Testis (tissue), 3 donors: ENCODE results near the gene KCTD5. TPM values are rescaled to one million over a fixed set of nuclear protein-coding genes. Genes with fewer than 3 reads are reported as not detected.

Source experiments
- DNase-seq: peaks from one replicate; pipeline ENCODE4 v3.0.0-alpha.2; 2019
- H3K27ac ChIP-seq, 2 donors: fragments of 200-600 bp; sonication (generic); one replicate each; pipeline ENCODE4 v1.5.1; 2019
- H3K27me3 ChIP-seq: fragments of 200-600 bp; sonication (generic); one replicate; pipeline ENCODE4 v1.5.1; 2019
- H3K36me3 ChIP-seq: fragments of 200-600 bp; sonication (generic); one replicate; pipeline ENCODE4 v1.5.1; 2017; ENCODE audit warnings: low read depth; ENCODE audit errors: missing control alignments
- H3K4me1 ChIP-seq: fragments of 200-600 bp; sonication (generic); one replicate; pipeline ENCODE4 v1.5.1; 2019
- H3K4me3 ChIP-seq, 2 donors: fragments of 200-600 bp; sonication (generic); one replicate each; pipeline ENCODE4 v1.5.1; 2017 to 2019
- H3K9me3 ChIP-seq: fragments of 200-600 bp; sonication (generic); one replicate; pipeline ENCODE4 v1.5.1; 2017
- POLR2A ChIP-seq: fragments of 450-650 bp; IDR thresholded peaks from one replicate; pipeline ENCODE4 v1.6.1; 2017; ENCODE audit warnings: antibody characterized with exemption, mild to moderate bottlenecking, moderate library complexity
- WGBS, 2 donors: methylation state at CpG; one replicate each; pipeline ENCODE4 v1.1.5; 2018; 5-methylcytosine and 5-hydroxymethylcytosine counted together
- intact Hi-C: fragments of 100-400 bp; cut with DNase I; formaldehyde crosslinking; loops from one replicate; pipeline ENCODE4 v1.15.1; 2023; ENCODE audit warnings: low total_unique reads
- polyA plus RNA-seq: library from polyadenylated mRNA; stranded (reverse); fragments of 350-450 nt; fragmentation: Illumina TruSeq; extraction: RNeasy Lipid Tissue Mini Kit (QIAGEN cat#74804); gene quantifications from one replicate; pipeline ENCODE4 v1.2.3, GENCODE V29; 2014; ENCODE audit warnings: low read depth, low replicate concordance; ENCODE audit not compliant: insufficient read depth
- total RNA-seq, 2 donors: library from RNA; depleted of rRNA; stranded (reverse); fragments of >200 nt; gene quantifications; one replicate each; pipeline ENCODE4 v1.2.3, GENCODE V29; 2016
- TF ChIP-seq, protein P1 (sequence below), 3 experiments: fragments of 450-650 bp in 2 of 3; fragments of 200-600 bp in 1 of 3; sonication (generic) in 1 of 3; IDR thresholded peaks; one replicate each; pipeline ENCODE4 v1.5.1; 2016 to 2019; ENCODE audit warnings: antibody characterized with exemption in 3 of 3, mild to moderate bottlenecking in 2 of 3, moderate library complexity in 1 of 3

Gene KCTD5
- total and polyA plus RNA-seq, 3 donors from 2014 or later, result 33.3 to 72.2 (median 63.9) TPM

DNA sequence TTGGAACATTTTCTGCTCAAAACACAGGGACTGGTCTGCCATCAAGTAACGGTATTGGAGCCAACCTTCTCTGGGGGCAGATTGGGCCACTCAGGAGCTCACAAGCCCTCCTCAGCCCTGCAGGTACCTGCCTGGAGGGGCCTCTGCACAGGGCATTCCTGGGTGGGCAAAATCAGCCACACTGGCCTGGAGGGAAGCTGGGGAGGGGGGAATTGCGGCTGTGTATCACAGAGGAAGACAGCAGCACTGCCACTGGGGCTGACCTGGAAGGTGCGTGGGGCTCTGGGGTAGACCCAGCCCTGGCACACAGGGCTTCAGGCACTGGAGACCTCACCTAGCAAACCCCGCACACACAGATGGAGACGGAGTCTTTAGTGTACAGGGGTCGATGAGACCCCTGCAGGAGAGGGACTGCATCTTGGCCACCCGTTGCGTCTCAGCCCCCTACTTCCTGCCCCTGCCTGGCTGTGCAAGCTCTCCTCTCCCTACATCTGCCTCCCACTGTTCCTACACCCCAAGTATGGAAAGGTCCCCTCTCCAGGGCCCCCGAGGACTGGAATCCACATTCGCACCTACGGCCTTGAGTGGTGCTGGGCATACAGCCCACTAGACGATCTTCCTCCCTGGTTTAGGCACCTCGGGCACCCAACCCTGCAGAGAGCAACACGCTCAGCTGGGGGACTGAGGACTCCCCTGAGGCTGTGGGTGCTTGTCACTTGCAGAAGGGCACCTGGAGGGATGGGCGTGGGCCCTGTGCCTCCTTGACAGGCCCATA is 63.0 kb downstream of the KCTD5 start:
- no peak for TF ChIP-seq POLR2A
- TF ChIP-seq, protein P1, sequence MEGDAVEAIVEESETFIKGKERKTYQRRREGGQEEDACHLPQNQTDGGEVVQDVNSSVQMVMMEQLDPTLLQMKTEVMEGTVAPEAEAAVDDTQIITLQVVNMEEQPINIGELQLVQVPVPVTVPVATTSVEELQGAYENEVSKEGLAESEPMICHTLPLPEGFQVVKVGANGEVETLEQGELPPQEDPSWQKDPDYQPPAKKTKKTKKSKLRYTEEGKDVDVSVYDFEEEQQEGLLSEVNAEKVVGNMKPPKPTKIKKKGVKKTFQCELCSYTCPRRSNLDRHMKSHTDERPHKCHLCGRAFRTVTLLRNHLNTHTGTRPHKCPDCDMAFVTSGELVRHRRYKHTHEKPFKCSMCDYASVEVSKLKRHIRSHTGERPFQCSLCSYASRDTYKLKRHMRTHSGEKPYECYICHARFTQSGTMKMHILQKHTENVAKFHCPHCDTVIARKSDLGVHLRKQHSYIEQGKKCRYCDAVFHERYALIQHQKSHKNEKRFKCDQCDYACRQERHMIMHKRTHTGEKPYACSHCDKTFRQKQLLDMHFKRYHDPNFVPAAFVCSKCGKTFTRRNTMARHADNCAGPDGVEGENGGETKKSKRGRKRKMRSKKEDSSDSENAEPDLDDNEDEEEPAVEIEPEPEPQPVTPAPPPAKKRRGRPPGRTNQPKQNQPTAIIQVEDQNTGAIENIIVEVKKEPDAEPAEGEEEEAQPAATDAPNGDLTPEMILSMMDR (IDR thresholded peaks at IDR 0.05), result no peak
- Histone ChIP-seq H3K27me3 (no peaks in the 10 kb centered on the region), H3K27ac (no peak overlapping the region), H3K4me1 (no peaks in the 10 kb centered on the region), H3K9me3 (no peaks in the 10 kb centered on the region), H3K4me3 (no peak overlapping the region), H3K36me3 (no peaks in the 10 kb centered on the region)
- intact Hi-C loops, result no loop called here
- no peak for DNase-seq
- 56 to 73% methylated on average over 12 to 15 of the region's 15 CpGs for WGBS, 2 donors

DNA sequence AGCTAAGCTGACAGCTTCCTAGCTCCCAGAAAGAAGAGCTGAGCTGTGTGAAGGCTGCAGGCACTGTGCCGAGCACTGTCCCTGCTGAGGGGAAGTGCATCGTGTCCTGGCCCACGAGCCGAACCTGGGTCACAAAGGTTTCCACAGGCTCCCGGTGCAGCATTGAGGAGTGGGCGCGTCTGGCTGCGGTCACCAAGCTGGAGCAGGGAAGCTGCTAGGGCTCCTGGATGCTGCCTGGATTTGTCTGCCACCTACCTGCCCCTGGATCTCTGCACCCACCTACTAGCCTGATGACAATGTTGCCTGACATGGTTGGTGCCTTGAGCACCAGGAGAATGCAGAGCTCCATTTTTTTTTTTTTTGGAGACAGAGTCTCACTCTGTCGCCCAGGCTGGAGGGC is 63.6 kb downstream of the KCTD5 start:
- 47 to 66% methylated on average over 3 to 9 of the region's 9 CpGs for WGBS, 2 donors
- Histone ChIP-seq H3K4me3 (no peak overlapping the region), H3K9me3 (no peaks in the 10 kb centered on the region), H3K27me3 (no peaks in the 10 kb centered on the region), H3K36me3 (no peaks in the 10 kb centered on the region), H3K27ac (no peak overlapping the region), H3K4me1 (no peaks in the 10 kb centered on the region)
- no peak for DNase-seq
- TF ChIP-seq, protein P1 (IDR thresholded peaks at IDR 0.05), result no peak
- TF ChIP-seq POLR2A, result no peak
- intact Hi-C loops, result no loop called here

DNA sequence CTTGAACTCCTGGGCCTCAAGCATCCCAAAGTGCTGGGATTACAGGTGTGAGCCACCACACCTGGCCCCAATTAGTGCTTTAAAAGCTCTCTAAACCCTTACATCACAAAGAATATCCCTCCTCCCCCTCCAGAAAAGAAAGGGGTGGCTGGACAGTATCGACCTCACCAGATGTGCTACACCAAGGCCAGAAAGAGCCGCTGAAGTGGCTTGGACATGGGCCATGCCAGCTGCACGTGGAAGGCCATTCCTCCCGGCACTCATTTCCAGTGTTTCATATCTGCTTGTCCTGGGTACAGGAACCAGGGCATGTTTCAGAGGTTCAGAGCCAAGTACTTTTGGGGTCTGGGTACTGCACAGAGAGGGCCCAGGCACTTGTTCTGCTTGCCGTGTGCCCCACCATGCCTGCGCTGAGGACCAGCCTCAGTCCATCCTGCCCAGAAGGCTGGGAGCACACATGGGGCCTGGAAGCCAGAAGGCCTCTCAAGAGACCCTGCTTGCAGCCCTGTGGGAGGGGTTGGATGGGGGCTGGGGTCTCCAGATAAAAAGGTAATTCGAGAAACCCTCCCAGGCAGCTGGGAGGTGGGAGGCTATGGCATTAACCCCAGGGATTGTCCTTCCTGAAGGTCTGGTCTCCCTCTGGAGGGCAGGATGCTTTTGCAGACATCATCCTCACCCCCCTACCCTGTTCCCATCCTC is 66.6 kb downstream of the KCTD5 start:
- no peak for DNase-seq
- H3K36me3 ChIP-seq, result no peaks in the 10 kb centered on the region
- intact Hi-C loops, result no loop called here
- TF ChIP-seq, protein P1 (IDR thresholded peaks at IDR 0.05), result no peak
- TF ChIP-seq POLR2A, result no peak
- H3K4me3 ChIP-seq, result no peak overlapping the region
- H3K4me1 ChIP-seq, result peaks cover 6% of the 10 kb centered on the region
- H3K27me3 ChIP-seq, result no peaks in the 10 kb centered on the region
- H3K27ac ChIP-seq, result no peak overlapping the region
- WGBS, 2 donors, result 71 to 77% methylated on average over 7 of the region's 7 CpGs
- H3K9me3 ChIP-seq, result no peaks in the 10 kb centered on the region

DNA sequence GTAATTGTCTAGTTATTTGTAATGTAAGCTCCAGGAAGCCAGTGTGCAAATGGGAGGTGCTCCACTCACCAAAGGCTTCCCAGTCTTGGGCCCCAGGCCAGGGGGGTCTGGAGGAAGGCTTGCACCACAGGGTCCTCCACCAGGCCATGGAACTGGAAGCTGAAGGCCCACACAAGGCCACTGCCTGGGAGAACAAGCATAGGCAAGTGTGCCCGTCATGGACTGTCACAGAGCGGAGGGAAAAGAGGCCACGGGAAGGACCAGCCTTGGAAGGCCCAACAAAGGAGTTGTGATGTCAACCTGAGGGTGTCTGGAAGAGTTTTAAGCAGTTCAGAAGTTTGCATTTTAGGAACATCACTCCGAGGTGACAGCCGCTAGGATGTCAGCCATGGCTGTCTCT is 67.2 kb downstream of the KCTD5 start:
- Histone ChIP-seq H3K27me3 (no peaks in the 10 kb centered on the region), H3K9me3 (no peaks in the 10 kb centered on the region), H3K4me3 (no peak overlapping the region), H3K27ac (no peak overlapping the region), H3K36me3 (no peaks in the 10 kb centered on the region), H3K4me1 (peaks cover 10% of the 10 kb centered on the region)
- 93 to 95% methylated on average over 5 of the region's 5 CpGs for WGBS, 2 donors
- TF ChIP-seq POLR2A, result no peak
- TF ChIP-seq, protein P1 (IDR thresholded peaks at IDR 0.05), result no peak
- no peak for DNase-seq
- intact Hi-C loops, result no loop called here
